Lower lobe of right lung (tissue), 2 donors: ENCODE data around the gene PAX3. TPM values are rescaled to one million over a fixed set of nuclear protein-coding genes. Genes with fewer than 3 reads are reported as not detected.

ENCODE experiments used
- ATAC-seq, 2 donors: fragments of 200-7000 bp; cut with Tn5 transposase; one replicate each; pipeline ENCODE4 v1.9.1; 2020 to 2022; ENCODE audit warnings: mild to moderate bottlenecking in 2 of 2, moderate library complexity in 2 of 2
- DNase-seq: peaks from one replicate; pipeline ENCODE4 v3.0.0-alpha.2; 2020
- H3K27ac ChIP-seq: fragments of 200-600 bp; one replicate; pipeline ENCODE4 v1.8.0; 2022
- H3K27me3 ChIP-seq: fragments of 200-600 bp; one replicate; pipeline ENCODE4 v1.8.0; 2022; ENCODE audit warnings: low read depth
- H3K36me3 ChIP-seq: fragments of 200-600 bp; one replicate; pipeline ENCODE4 v1.8.0; 2022; ENCODE audit warnings: mild to moderate bottlenecking
- H3K4me1 ChIP-seq: fragments of 200-600 bp; one replicate; pipeline ENCODE4 v1.8.0; 2022
- H3K4me3 ChIP-seq: fragments of 200-600 bp; one replicate; pipeline ENCODE4 v1.8.0; 2022; ENCODE audit warnings: mild to moderate bottlenecking
- H3K9me3 ChIP-seq: fragments of 200-600 bp; one replicate; pipeline ENCODE4 v1.8.0; 2022
- intact Hi-C: fragments of 100-400 bp; cut with DNase I; formaldehyde crosslinking; loops from one replicate; pipeline ENCODE4 v1.11.0; 2022
- total RNA-seq: library from RNA; stranded (reverse); fragmentation: NEBNext Ultra II Directional; extraction: Animal tissue kit (Norgen Biotek cat#: 25700); gene quantifications from one replicate; pipeline ENCODE4 v1.2.1, GENCODE V29; 2021
- TF ChIP-seq, protein P1 (sequence below): fragments of 200-600 bp; IDR thresholded peaks from one replicate; pipeline ENCODE4 v1.8.0; 2022; ENCODE audit warnings: antibody characterized with exemption, mild to moderate bottlenecking
- donor health status: DM: no; HTN: yes; CAD: no; lungs with severe emphysema.

Gene PAX3
- total RNA-seq, 1 donor from 2014 or later, result not detected

DNA sequence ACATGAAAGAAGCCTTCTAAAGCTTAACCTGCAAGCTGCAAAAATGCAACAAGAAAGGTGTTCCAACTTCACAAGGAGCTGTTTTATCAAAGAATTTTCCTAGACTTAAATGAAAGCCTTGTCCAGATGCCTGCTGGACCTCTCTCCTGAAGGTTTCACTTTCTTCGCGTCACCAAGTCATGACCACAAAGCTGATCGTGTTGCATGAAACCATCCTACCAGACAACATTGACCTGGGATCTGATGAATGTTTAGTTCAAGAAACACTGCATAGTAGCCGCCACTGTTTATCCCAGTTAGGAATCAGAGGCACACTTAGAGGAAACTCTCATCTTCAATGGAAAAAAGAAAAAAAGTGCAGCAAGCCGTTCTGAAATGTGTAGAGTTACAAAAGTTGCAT is 26.9 kb downstream of the PAX3 start:
- H3K9me3 ChIP-seq, result no peaks in the 10 kb centered on the region
- DNase-seq (no peak), ATAC-seq (no peak)
- intact Hi-C loops, result no loop called here
- no peaks in the 10 kb centered on the region for H3K36me3 ChIP-seq
- no peaks in the 10 kb centered on the region for H3K4me1 ChIP-seq
- TF ChIP-seq, protein P1, sequence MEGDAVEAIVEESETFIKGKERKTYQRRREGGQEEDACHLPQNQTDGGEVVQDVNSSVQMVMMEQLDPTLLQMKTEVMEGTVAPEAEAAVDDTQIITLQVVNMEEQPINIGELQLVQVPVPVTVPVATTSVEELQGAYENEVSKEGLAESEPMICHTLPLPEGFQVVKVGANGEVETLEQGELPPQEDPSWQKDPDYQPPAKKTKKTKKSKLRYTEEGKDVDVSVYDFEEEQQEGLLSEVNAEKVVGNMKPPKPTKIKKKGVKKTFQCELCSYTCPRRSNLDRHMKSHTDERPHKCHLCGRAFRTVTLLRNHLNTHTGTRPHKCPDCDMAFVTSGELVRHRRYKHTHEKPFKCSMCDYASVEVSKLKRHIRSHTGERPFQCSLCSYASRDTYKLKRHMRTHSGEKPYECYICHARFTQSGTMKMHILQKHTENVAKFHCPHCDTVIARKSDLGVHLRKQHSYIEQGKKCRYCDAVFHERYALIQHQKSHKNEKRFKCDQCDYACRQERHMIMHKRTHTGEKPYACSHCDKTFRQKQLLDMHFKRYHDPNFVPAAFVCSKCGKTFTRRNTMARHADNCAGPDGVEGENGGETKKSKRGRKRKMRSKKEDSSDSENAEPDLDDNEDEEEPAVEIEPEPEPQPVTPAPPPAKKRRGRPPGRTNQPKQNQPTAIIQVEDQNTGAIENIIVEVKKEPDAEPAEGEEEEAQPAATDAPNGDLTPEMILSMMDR, result no peak
- H3K27ac ChIP-seq, result no peak overlapping the region
- H3K27me3 ChIP-seq, result peaks cover 37% of the 10 kb centered on the region
- no peak overlapping the region for H3K4me3 ChIP-seq

DNA sequence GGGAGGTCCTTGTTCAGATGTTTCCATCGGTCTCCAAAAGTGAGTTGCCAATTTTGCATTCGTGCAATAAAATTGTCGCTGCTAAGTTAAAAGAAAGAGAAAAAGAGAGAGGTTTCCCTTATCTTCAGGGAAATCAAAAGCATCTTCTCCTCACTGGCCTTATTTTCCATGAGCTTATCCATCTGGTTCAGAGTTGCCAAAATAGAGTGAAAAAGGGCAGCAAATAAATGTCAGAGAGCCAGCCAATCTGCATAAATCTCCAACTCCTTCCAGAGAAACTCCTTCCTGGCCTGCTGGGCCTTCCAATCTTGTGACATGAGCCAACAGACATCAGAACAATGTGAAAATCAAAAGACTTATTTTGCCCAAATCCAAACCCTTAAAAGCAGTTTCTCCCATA is 28.4 kb downstream of the PAX3 start:
- intact Hi-C loops, result no loop called here
- Histone ChIP-seq H3K27ac (no peak overlapping the region), H3K9me3 (no peaks in the 10 kb centered on the region), H3K4me1 (no peaks in the 10 kb centered on the region), H3K4me3 (no peak overlapping the region), H3K27me3 (peaks cover 26% of the 10 kb centered on the region), H3K36me3 (no peaks in the 10 kb centered on the region)
- no peak for ATAC-seq
- TF ChIP-seq, protein P1, result no peak
- DNase-seq, result no peak

DNA sequence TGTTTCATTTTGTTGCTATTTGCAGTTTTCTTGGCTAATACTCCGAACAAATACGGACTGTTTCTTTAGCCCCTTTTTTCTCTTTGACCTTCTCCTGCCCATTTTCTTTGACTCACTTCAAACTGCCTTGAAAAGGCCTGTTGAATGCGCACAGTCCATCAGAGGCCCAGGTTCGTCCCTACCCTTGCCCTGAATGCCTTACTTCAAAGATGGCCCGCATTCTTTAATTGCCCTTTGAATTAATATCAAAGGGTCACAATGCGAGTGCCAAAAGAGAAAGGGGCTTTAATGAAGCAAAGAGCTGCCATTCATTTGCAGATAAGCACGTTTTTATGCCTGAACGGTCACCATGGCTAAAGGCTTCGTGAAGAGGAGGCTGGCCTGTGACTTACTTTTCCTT is 29.7 kb downstream of the PAX3 start:
- Histone ChIP-seq H3K27me3 (peaks cover 26% of the 10 kb centered on the region), H3K9me3 (no peaks in the 10 kb centered on the region), H3K36me3 (no peaks in the 10 kb centered on the region), H3K27ac (no peak overlapping the region), H3K4me3 (no peak overlapping the region), H3K4me1 (no peaks in the 10 kb centered on the region)
- no peak for DNase-seq
- TF ChIP-seq, protein P1, result no peak
- ATAC-seq, result no peak
- intact Hi-C loops, result no loop called here

DNA sequence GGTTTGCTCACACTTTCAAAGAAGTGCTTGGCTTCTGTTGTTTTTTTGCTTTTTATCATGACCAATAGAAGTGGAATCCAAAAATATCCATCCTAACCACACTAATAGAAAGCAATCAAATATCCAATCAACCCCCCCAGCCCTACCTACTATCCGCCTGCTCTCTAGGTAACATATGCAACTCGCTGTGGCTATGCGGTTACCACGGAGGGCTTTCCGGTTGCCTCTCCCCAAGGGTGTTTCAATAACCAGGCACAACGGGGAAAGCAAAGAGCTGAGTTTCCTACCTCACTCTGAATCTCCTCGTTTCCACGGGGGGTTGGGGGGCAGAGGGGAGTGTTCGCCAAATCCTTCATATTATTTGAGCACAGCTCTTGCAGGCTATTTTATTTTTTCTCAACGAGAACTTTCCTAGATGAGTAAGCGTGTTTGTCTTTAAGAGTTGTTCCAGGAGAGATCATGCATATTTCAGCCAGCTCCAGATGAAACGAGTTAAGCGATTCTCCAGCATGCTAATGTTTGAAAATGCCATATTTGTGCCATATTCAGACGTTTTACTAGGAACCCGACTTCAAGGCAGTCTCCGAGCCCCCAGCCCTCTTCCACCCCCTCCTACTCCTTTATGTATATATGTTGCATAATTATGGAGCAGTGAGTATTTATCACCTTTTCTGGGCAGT is 30.3 kb downstream of the PAX3 start:
- Histone ChIP-seq H3K9me3 (no peaks in the 10 kb centered on the region), H3K4me3 (no peak overlapping the region), H3K36me3 (no peaks in the 10 kb centered on the region), H3K27ac (no peak overlapping the region), H3K4me1 (no peaks in the 10 kb centered on the region), H3K27me3 (peaks cover 22% of the 10 kb centered on the region)
- TF ChIP-seq, protein P1, result no peak
- intact Hi-C loops, result no loop called here
- ATAC-seq, result no peak
- DNase-seq, result no peak

DNA sequence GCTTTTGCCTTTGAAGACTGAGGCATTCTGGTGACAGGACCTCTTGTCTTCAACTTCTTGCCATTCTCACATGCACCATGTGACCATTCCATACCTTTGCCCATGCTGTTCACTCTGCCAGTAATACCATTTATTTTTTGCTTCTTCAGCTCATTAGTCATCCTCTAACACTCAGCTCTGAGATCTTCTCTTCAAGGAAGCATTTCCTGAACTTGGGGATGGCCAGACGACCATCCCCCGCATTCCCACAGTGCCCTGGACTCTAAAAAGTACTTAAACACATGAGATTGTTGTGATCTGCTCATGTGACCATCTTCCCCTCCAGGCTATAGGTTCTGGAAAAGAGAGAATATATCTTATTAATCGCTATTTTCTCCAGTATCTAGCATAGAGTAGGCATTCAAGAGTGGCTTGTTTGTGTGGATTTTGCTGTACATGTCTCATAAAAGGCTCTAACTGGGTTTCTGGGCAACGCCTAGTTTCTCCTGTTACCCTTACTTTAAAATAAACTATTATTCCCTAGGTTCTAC is 33.9 kb downstream of the PAX3 start:
- Histone ChIP-seq H3K36me3 (no peaks in the 10 kb centered on the region), H3K4me1 (no peaks in the 10 kb centered on the region), H3K4me3 (no peak overlapping the region), H3K27ac (no peak overlapping the region), H3K27me3 (peaks cover 8% of the 10 kb centered on the region), H3K9me3 (no peaks in the 10 kb centered on the region)
- ATAC-seq (no peak), DNase-seq (no peak)
- intact Hi-C loops, result no loop called here
- TF ChIP-seq, protein P1, result no peak
